HEK293 (cell line): ENCODE results near the gene TIMM17B.

Source experiments
- CTCF ChIA-PET: fragments of 350-600 bp; formaldehyde crosslinking; extraction: SDS; loops from one replicate; lab custom pipeline; 2021; ENCODE audit warnings: antibody characterized with exemption; lab: Yijun Ruan, JAX
- POLR2A ChIA-PET: fragments of 300-600 bp; formaldehyde crosslinking; extraction: SDS; loops from one replicate; lab custom pipeline; 2020; ENCODE audit warnings: antibody characterized with exemption, inconsistent platforms; lab: Yijun Ruan, JAX
- H3K27ac ChIP-seq: fragments of 200-500 bp; sonication (Bioruptor generic); 2 replicates; pipeline ENCODE4 v1.5.1; 2014; ENCODE audit warnings: low read depth, low read length, control low read depth, inconsistent platforms; ENCODE audit errors: extremely low read depth
- H3K36me3 ChIP-seq, 2 experiments: fragments of 200-500 bp in 1 of 2; sonication (Bioruptor generic) in 1 of 2; 1 replicate in 1 of 2; 2 replicates in 1 of 2; pipeline ENCODE4 v1.5.1; 2014 to 2017; ENCODE audit warnings: inconsistent platforms in 2 of 2, low read length in 2 of 2; ENCODE audit not compliant: control insufficient read depth in 2 of 2, insufficient read depth in 1 of 2
- H3K4me1 ChIP-seq: fragments of 200-500 bp; sonication (Bioruptor generic); 2 replicates; pipeline ENCODE4 v1.5.1; 2014; ENCODE audit warnings: mild to moderate bottlenecking, low read length, inconsistent platforms; ENCODE audit not compliant: control insufficient read depth, insufficient read depth
- H3K4me3 ChIP-seq: 2 replicates; pipeline ENCODE4 v1.5.1; 2011; ENCODE audit warnings: low read depth, mild to moderate bottlenecking, control low read depth, low read length, moderate library complexity
- H3K9me3 ChIP-seq: fragments of 200-500 bp; sonication (Bioruptor generic); 2 replicates; pipeline ENCODE4 v1.5.1; 2014; ENCODE audit warnings: low read depth, low read length, inconsistent platforms; ENCODE audit not compliant: control insufficient read depth, insufficient read depth
- GLI2 ChIP-seq: fragments of 450-650 bp; formaldehyde crosslinking; IDR thresholded peaks from 2 replicates; pipeline ENCODE4; 2017; ENCODE audit warnings: missing biosample characterization, missing genetic modification characterization, low read depth, borderline replicate concordance
- KLF10 ChIP-seq: fragments of 450-650 bp; IDR thresholded peaks from 2 replicates; pipeline ENCODE4 v1.5.1; 2018; ENCODE audit warnings: missing biosample characterization, mild to moderate bottlenecking, missing genetic modification characterization
- KLF7 ChIP-seq: fragments of 450-650 bp; formaldehyde crosslinking; IDR thresholded peaks from 2 replicates; pipeline ENCODE4 v1.5.1; 2016; ENCODE audit warnings: missing biosample characterization, missing genetic modification characterization, borderline replicate concordance
- MYNN ChIP-seq: fragments of 450-650 bp; formaldehyde crosslinking; IDR thresholded peaks from 2 replicates; pipeline ENCODE4 v1.5.1; 2016; ENCODE audit warnings: missing biosample characterization, missing genetic modification characterization, borderline replicate concordance
- TCF7L2 ChIP-seq: IDR thresholded peaks from 2 replicates; pipeline ENCODE4 v1.6.1; 2011; ENCODE audit warnings: low read depth, mild to moderate bottlenecking, inconsistent platforms, low read length, moderate library complexity, borderline replicate concordance
- ZBTB17 ChIP-seq: fragments of 450-650 bp; formaldehyde crosslinking; IDR thresholded peaks from 2 replicates; pipeline ENCODE4 v1.5.1; 2016; ENCODE audit warnings: missing biosample characterization, missing genetic modification characterization
- ZEB2 ChIP-seq: fragments of 450-650 bp; formaldehyde crosslinking; IDR thresholded peaks from 2 replicates; pipeline ENCODE4 v1.5.1; 2016; ENCODE audit warnings: missing biosample characterization, missing genetic modification characterization
- ZFP69B ChIP-seq: fragments of 450-650 bp; formaldehyde crosslinking; IDR thresholded peaks from 2 replicates; pipeline ENCODE4 v1.5.1; 2016; ENCODE audit warnings: missing biosample characterization, missing genetic modification characterization
- ZNF132 ChIP-seq: fragments of 450-650 bp; formaldehyde crosslinking; IDR thresholded peaks from 2 replicates; pipeline ENCODE4 v1.5.1; 2017; ENCODE audit warnings: missing biosample characterization, missing genetic modification characterization, borderline replicate concordance
- ZNF2 ChIP-seq: fragments of 450-650 bp; formaldehyde crosslinking; IDR thresholded peaks from 2 replicates; pipeline ENCODE4 v1.5.1; 2016; ENCODE audit warnings: missing biosample characterization, missing genetic modification characterization
- ZNF211 ChIP-seq: fragments of 450-650 bp; formaldehyde crosslinking; IDR thresholded peaks from 2 replicates; pipeline ENCODE4 v1.5.1; 2016; ENCODE audit warnings: low read depth, missing biosample characterization, missing genetic modification characterization
- ZNF324 ChIP-seq: fragments of 450-650 bp; formaldehyde crosslinking; IDR thresholded peaks from 2 replicates; pipeline ENCODE4 v1.5.1; 2016; ENCODE audit warnings: missing biosample characterization, missing genetic modification characterization
- ZNF548 ChIP-seq: fragments of 450-650 bp; formaldehyde crosslinking; IDR thresholded peaks from 2 replicates; pipeline ENCODE4 v1.5.1; 2016; ENCODE audit warnings: missing biosample characterization, missing genetic modification characterization
- ZNF558 ChIP-seq: fragments of 450-650 bp; formaldehyde crosslinking; IDR thresholded peaks from 2 replicates; pipeline ENCODE4 v1.5.1; 2016; ENCODE audit warnings: missing biosample characterization, missing genetic modification characterization
- ZNF596 ChIP-seq: fragments of 450-650 bp; IDR thresholded peaks from 2 replicates; pipeline ENCODE4 v1.5.0; 2018; ENCODE audit warnings: missing biosample characterization, mild to moderate bottlenecking, missing genetic modification characterization, moderate library complexity
- ZNF600 ChIP-seq: fragments of 450-650 bp; formaldehyde crosslinking; IDR thresholded peaks from 2 replicates; pipeline ENCODE4 v1.5.1; 2016; ENCODE audit warnings: missing biosample characterization, missing genetic modification characterization
- ZNF610 ChIP-seq: fragments of 450-650 bp; formaldehyde crosslinking; IDR thresholded peaks from 2 replicates; pipeline ENCODE4 v1.5.1; 2016; ENCODE audit warnings: missing biosample characterization, missing genetic modification characterization, borderline replicate concordance
- ZNF621 ChIP-seq: fragments of 450-650 bp; formaldehyde crosslinking; IDR thresholded peaks from 2 replicates; pipeline ENCODE4 v1.5.1; 2017; ENCODE audit warnings: missing biosample characterization, missing genetic modification characterization
- ZNF654 ChIP-seq: fragments of 450-650 bp; formaldehyde crosslinking; IDR thresholded peaks from 2 replicates; pipeline ENCODE4 v1.5.1; 2016; ENCODE audit warnings: low read depth, missing biosample characterization, missing genetic modification characterization
- ZNF660 ChIP-seq: fragments of 450-650 bp; IDR thresholded peaks from 2 replicates; pipeline ENCODE4 v1.5.1; 2018; ENCODE audit warnings: missing biosample characterization, mild to moderate bottlenecking, missing genetic modification characterization
- ZNF791 ChIP-seq: fragments of 450-650 bp; formaldehyde crosslinking; IDR thresholded peaks from 2 replicates; pipeline ENCODE4 v1.5.1; 2016; ENCODE audit warnings: missing biosample characterization, missing genetic modification characterization
- ZNF837 ChIP-seq: fragments of 450-650 bp; formaldehyde crosslinking; IDR thresholded peaks from 2 replicates; pipeline ENCODE4 v1.5.1; 2016; ENCODE audit warnings: missing biosample characterization, missing genetic modification characterization
- ZXDB ChIP-seq: fragments of 450-650 bp; formaldehyde crosslinking; IDR thresholded peaks from 2 replicates; pipeline ENCODE4 v1.5.1; 2016; ENCODE audit warnings: missing biosample characterization, missing genetic modification characterization
- TF ChIP-seq, protein P1 (sequence below): fragments of 450-650 bp; formaldehyde crosslinking; IDR thresholded peaks from 2 replicates; pipeline ENCODE4 v1.5.1; 2016; ENCODE audit warnings: missing biosample characterization, missing genetic modification characterization
- TF ChIP-seq, protein P2 (sequence below): fragments of 450-650 bp; formaldehyde crosslinking; IDR thresholded peaks from 2 replicates; pipeline ENCODE4 v1.5.1; 2016; ENCODE audit warnings: missing biosample characterization, missing genetic modification characterization
- TF ChIP-seq, protein P3 (sequence below): fragments of 450-650 bp; formaldehyde crosslinking; IDR thresholded peaks from 2 replicates; pipeline ENCODE4 v1.5.1; 2016; ENCODE audit warnings: missing biosample characterization, missing genetic modification characterization
- TF ChIP-seq, protein P4 (sequence below): fragments of 450-650 bp; formaldehyde crosslinking; IDR thresholded peaks from 2 replicates; pipeline ENCODE4 v1.5.1; 2017; ENCODE audit warnings: missing biosample characterization, missing genetic modification characterization
- TF ChIP-seq, protein P5 (sequence below): fragments of 450-650 bp; formaldehyde crosslinking; IDR thresholded peaks from 2 replicates; pipeline ENCODE4 v1.5.1; 2016; ENCODE audit warnings: missing biosample characterization, missing genetic modification characterization

TIMM17B gene

DNA sequence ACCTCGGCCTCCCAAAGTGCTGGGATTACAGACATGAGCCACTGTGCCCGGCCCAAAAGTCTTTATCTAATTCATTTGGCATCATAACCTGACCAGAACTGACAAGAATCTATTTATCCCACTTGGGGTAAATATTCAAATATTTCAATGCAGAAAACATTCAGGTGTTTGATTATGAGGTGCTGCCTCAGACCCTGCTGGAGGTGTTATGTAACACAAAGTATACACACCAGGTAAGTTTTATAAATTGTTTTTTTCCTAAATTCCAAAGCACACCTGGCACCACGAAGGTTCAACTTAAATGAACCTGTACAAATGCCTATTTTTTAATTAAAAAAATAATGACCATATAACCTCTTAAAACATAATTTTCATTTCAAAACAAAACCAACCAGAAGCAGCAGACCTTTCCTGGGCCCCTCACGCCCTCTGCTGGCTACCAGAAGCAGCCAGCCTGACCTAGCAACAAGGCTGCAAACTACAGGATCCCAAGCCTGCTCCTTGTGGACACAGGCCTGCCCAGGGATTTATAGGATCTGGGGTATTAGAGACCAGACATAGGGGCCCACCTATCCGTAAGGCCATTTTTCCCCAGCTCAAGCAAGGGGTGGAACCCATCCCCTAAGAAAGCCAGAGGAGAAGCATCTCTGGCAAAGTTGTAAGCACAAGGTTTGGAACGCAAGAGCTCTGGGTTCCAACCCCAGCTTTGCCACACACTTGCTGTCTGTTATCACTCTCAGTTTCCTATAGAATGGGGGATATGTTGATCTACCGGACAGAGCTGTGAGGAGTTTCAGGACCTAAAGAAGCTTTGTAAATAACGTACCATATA is 48.2 kb upstream of the TIMM17B start:
- Histone ChIP-seq H3K27ac (no peak overlapping the region), H3K4me3 (no peak overlapping the region), H3K9me3 (no peaks in the 10 kb centered on the region), H3K4me1 (no peaks in the 10 kb centered on the region), H3K36me3 (peaks cover 0 to 52% of the 10 kb centered on the region in 2 experiments; a peak in 2 of 3 replicates)
- ChIA-PET CTCF (interaction anchor here (0.6 to 1.6 kb wide), 15 partner anchors 10 to 1402 kb away, joined by 3 to 9 read pairs (median 3); no protein-coding TSS in a partner anchor), POLR2A (interaction anchor here (0.6 kb wide), 1 partner anchor 12 kb away, joined by 4 read pairs; no protein-coding TSS in a partner anchor)
- TF ChIP-seq, protein P1, sequence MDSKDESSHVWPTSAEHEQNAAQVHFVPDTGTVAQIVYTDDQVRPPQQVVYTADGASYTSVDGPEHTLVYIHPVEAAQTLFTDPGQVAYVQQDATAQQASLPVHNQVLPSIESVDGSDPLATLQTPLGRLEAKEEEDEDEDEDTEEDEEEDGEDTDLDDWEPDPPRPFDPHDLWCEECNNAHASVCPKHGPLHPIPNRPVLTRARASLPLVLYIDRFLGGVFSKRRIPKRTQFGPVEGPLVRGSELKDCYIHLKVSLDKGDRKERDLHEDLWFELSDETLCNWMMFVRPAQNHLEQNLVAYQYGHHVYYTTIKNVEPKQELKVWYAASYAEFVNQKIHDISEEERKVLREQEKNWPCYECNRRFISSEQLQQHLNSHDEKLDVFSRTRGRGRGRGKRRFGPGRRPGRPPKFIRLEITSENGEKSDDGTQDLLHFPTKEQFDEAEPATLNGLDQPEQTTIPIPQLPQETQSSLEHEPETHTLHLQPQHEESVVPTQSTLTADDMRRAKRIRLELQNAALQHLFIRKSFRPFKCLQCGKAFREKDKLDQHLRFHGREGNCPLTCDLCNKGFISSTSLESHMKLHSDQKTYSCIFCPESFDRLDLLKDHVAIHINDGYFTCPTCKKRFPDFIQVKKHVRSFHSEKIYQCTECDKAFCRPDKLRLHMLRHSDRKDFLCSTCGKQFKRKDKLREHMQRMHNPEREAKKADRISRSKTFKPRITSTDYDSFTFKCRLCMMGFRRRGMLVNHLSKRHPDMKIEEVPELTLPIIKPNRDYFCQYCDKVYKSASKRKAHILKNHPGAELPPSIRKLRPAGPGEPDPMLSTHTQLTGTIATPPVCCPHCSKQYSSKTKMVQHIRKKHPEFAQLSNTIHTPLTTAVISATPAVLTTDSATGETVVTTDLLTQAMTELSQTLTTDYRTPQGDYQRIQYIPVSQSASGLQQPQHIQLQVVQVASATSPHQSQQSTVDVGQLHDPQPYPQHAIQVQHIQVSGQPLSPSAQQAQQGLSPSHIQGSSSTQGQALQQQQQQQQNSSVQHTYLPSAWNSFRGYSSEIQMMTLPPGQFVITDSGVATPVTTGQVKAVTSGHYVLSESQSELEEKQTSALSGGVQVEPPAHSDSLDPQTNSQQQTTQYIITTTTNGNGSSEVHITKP (tag by site-specific recombination), result no peak
- TF ChIP-seq ZFP69B (tag by site-specific recombination) (0 out of 2 replicates have a peak, but pooled peaks have one; percentile 19), ZNF837 (tag by site-specific recombination) (no peak), ZNF654 (tag by site-specific recombination) (peak; percentile 62), TCF7L2 (no peak), ZNF548 (tag by site-specific recombination) (no peak), ZNF610 (tag by site-specific recombination) (no peak), ZNF558 (tag by site-specific recombination) (no peak), ZNF2 (tag by site-specific recombination) (peak; percentile 66), KLF7 (tag by site-specific recombination) (no peak), ZNF791 (tag by site-specific recombination) (no peak), ZNF324 (no peak), GLI2 (tag by site-specific recombination) (no peak), KLF10 (no peak), ZNF621 (tag by site-specific recombination) (no peak), ZEB2 (tag by site-specific recombination) (no peak), ZNF132 (tag by site-specific recombination) (no peak), ZBTB17 (tag by site-specific recombination) (0 out of 2 replicates have a peak, but pooled peaks have one; percentile 16), MYNN (tag by site-specific recombination) (no peak), ZNF660 (tag by site-specific recombination) (no peak), ZXDB (no peak), ZNF600 (peak; percentile 44; the same call in 1 of the 2 replicates), ZNF596 (tag by site-specific recombination) (no peak), ZNF211 (tag by site-specific recombination) (no peak)
- TF ChIP-seq, protein P2, sequence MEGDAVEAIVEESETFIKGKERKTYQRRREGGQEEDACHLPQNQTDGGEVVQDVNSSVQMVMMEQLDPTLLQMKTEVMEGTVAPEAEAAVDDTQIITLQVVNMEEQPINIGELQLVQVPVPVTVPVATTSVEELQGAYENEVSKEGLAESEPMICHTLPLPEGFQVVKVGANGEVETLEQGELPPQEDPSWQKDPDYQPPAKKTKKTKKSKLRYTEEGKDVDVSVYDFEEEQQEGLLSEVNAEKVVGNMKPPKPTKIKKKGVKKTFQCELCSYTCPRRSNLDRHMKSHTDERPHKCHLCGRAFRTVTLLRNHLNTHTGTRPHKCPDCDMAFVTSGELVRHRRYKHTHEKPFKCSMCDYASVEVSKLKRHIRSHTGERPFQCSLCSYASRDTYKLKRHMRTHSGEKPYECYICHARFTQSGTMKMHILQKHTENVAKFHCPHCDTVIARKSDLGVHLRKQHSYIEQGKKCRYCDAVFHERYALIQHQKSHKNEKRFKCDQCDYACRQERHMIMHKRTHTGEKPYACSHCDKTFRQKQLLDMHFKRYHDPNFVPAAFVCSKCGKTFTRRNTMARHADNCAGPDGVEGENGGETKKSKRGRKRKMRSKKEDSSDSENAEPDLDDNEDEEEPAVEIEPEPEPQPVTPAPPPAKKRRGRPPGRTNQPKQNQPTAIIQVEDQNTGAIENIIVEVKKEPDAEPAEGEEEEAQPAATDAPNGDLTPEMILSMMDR (tag by site-specific recombination), result peak; percentile 39; the same call in 1 of the 2 replicates
- TF ChIP-seq, protein P3, sequence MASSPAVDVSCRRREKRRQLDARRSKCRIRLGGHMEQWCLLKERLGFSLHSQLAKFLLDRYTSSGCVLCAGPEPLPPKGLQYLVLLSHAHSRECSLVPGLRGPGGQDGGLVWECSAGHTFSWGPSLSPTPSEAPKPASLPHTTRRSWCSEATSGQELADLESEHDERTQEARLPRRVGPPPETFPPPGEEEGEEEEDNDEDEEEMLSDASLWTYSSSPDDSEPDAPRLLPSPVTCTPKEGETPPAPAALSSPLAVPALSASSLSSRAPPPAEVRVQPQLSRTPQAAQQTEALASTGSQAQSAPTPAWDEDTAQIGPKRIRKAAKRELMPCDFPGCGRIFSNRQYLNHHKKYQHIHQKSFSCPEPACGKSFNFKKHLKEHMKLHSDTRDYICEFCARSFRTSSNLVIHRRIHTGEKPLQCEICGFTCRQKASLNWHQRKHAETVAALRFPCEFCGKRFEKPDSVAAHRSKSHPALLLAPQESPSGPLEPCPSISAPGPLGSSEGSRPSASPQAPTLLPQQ, result peak; percentile 47; the same call in 1 of the 2 replicates
- TF ChIP-seq, protein P4, sequence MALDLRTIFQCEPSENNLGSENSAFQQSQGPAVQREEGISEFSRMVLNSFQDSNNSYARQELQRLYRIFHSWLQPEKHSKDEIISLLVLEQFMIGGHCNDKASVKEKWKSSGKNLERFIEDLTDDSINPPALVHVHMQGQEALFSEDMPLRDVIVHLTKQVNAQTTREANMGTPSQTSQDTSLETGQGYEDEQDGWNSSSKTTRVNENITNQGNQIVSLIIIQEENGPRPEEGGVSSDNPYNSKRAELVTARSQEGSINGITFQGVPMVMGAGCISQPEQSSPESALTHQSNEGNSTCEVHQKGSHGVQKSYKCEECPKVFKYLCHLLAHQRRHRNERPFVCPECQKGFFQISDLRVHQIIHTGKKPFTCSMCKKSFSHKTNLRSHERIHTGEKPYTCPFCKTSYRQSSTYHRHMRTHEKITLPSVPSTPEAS (tag by site-specific recombination), result no peak
- TF ChIP-seq, protein P5, sequence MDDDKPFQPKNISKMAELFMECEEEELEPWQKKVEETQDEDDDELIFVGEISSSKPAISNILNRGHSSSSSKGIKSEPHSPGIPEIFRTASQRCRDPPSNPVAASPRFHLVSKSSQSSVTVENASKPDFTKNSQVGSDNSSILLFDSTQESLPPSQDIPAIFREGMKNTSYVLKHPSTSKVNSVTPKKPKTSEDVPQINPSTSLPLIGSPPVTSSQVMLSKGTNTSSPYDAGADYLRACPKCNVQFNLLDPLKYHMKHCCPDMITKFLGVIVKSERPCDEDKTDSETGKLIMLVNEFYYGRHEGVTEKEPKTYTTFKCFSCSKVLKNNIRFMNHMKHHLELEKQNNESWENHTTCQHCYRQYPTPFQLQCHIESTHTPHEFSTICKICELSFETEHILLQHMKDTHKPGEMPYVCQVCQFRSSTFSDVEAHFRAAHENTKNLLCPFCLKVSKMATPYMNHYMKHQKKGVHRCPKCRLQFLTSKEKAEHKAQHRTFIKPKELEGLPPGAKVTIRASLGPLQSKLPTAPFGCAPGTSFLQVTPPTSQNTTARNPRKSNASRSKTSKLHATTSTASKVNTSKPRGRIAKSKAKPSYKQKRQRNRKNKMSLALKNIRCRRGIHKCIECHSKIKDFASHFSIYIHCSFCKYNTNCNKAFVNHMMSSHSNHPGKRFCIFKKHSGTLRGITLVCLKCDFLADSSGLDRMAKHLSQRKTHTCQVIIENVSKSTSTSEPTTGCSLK (tag by site-specific recombination), result no peak
